ENCODE results near the gene PRDM5. TPM values are rescaled to one million over a fixed set of nuclear protein-coding genes. Genes with fewer than 3 reads are reported as not detected.

The PRDM5 gene
- total and polyA plus RNA-seq, 2 of the 13 experiments (the other 11 are each of a cell fraction or from before 2014, with no cell fraction given) = not detected

GRCh38 chr4:120754590-120754989, 167.9 kb downstream of the PRDM5 start (continued):
- no peak for TF ChIP-seq TFAP4 (IDR thresholded peaks at IDR 0.05; ENCODE audit: borderline replicate concordance, low read depth)
- TF ChIP-seq ZFAT (CRISPR knock-in tag; conservative IDR thresholded peaks at IDR 0.05) = no peak
- no peak for TF ChIP-seq SNAPC5 (CRISPR knock-in tag; IDR thresholded peaks at IDR 0.05; ENCODE audit: borderline replicate concordance)
- no peak for TF ChIP-seq ZBTB20 (CRISPR knock-in tag; IDR thresholded peaks at IDR 0.05; ENCODE audit: borderline replicate concordance, low read depth)

GRCh38 chr4:120753854-120754253, 168.7 kb downstream of the PRDM5 start:
- in situ Hi-C loops (cut with HindIII; ENCODE audit: extremely low pct_ligation_motif_present, low pct_unique_long_range_greater_than_20kb) = no loop called here
- BruUV-seq (replicated peaks) = no TSS peak
- no peak overlapping the region for H3K4me3 ChIP-seq (replicated peaks in 1 of 3; ENCODE audit: insufficient read depth in 1 of 3, low read depth in 2 of 3, low read length in 3 of 3)
- FAIRE-seq (no peak), ATAC-seq (no peak), DNase-seq (ENCODE audit: low spot score) (no peak)
- H3K9me3 ChIP-seq (ENCODE audit: low read length) = no peaks in the 10 kb centered on the region
- TF ChIP-seq DDIT3 (CRISPR knock-in tag; IDR thresholded peaks at IDR 0.05) (no peak), ZNF563 (CRISPR knock-in tag; IDR thresholded peaks at IDR 0.05) (no peak), ZNF101 (CRISPR knock-in tag; IDR thresholded peaks at IDR 0.05; ENCODE audit: borderline replicate concordance, low read depth) (no peak), FOXO1 (CRISPR knock-in tag; IDR thresholded peaks at IDR 0.05) (no peak), ZNF3 (CRISPR knock-in tag; IDR thresholded peaks at IDR 0.05) (no peak), ZNF570 (CRISPR knock-in tag; IDR thresholded peaks at IDR 0.05; ENCODE audit: borderline replicate concordance) (no peak), ZNF253 (CRISPR knock-in tag; IDR thresholded peaks at IDR 0.05; ENCODE audit: borderline replicate concordance) (no peak), ARNT2 (CRISPR knock-in tag; IDR thresholded peaks at IDR 0.05; ENCODE audit: low read depth) (no peak), EEA1 (CRISPR knock-in tag; IDR thresholded peaks at IDR 0.05; ENCODE audit: borderline replicate concordance) (no peak), RXRB (CRISPR knock-in tag; IDR thresholded peaks at IDR 0.05; ENCODE audit: borderline replicate concordance) (no peak), SCMH1 (CRISPR knock-in tag; IDR thresholded peaks at IDR 0.05; ENCODE audit: borderline replicate concordance) (no peak), HOXD1 (CRISPR knock-in tag; IDR thresholded peaks at IDR 0.05) (no peak), IRF1 (CRISPR knock-in tag; IDR thresholded peaks at IDR 0.05; ENCODE audit: low read depth) (no peak), ZNF639 (CRISPR knock-in tag; conservative IDR thresholded peaks at IDR 0.05) (no peak)
- no peaks in the 10 kb centered on the region for H4K20me1 ChIP-seq (ENCODE audit: insufficient read depth, low read length)
- no peak overlapping the region for H3K9ac ChIP-seq (ENCODE audit: insufficient read depth, low read depth, low read length)
- H3K4me1 ChIP-seq (ENCODE audit: insufficient read depth, low read length) = no peaks in the 10 kb centered on the region
- intact Hi-C loops (cut with micrococcal nuclease; ENCODE audit: unreplicated experiment) = no loop called here
- WGBS (ENCODE audit: low lambda C conversion rate) = 0% methylated on average over 1 of the region's 1 CpG
- no peak overlapping the region for H2AFZ ChIP-seq (ENCODE audit: low read length)
- no peak overlapping the region for H3K4me2 ChIP-seq (ENCODE audit: low read depth, low read length)
- no peak overlapping the region for H3K27ac ChIP-seq (ENCODE audit: extremely low read length, insufficient read depth, low read length)
- POLR2A ChIA-PET = no interaction called here
- CTCF ChIA-PET (ENCODE audit: low intra/inter-chr PET ratio, low total read pairs) = no interaction called here
- no peaks in the 10 kb centered on the region for H3K79me2 ChIP-seq (ENCODE audit: insufficient read depth, low read length)
- H3K27me3 ChIP-seq (ENCODE audit: control insufficient read depth in 1 of 2, insufficient read depth in 2 of 2, low read length in 2 of 2) = no peaks in the 10 kb centered on the region
- no peaks in the 10 kb centered on the region for H3K36me3 ChIP-seq (replicated peaks in 1 of 2; ENCODE audit: control insufficient read depth in 1 of 2, insufficient read depth in 2 of 2, low read length in 2 of 2)
